GM13977 (cell line): ENCODE data around the gene LCN10.
"Not testable (repeated sequence)": the region's sequence is repeated elsewhere in the genome, so short reads cannot be mapped to it uniquely, and the experiment has no call there.

Experiments used
- DNase-seq: peaks from one replicate; pipeline ENCODE4 v3.0.0; 2012; ENCODE audit warnings: low spot score
- in situ Hi-C: fragments of 300-500 bp; cut with MboI; formaldehyde crosslinking; loops from one replicate; pipeline ENCODE4 v1.12.0; 2022; ENCODE audit warnings: low sequenced_read_pairs, low pct_unique_long_range_greater_than_20kb, mixed read lengths, inconsistent platforms; ENCODE audit not compliant: unreplicated experiment
- TF ChIP-seq, protein P1 (sequence below): IDR thresholded peaks from 2 replicates; pipeline ENCODE4 v1.5.1; 2012; ENCODE audit warnings: mild to moderate bottlenecking, control low read depth; ENCODE audit not compliant: insufficient read depth; ENCODE audit errors: extremely low read depth, missing control alignments

Gene LCN10

DNA sequence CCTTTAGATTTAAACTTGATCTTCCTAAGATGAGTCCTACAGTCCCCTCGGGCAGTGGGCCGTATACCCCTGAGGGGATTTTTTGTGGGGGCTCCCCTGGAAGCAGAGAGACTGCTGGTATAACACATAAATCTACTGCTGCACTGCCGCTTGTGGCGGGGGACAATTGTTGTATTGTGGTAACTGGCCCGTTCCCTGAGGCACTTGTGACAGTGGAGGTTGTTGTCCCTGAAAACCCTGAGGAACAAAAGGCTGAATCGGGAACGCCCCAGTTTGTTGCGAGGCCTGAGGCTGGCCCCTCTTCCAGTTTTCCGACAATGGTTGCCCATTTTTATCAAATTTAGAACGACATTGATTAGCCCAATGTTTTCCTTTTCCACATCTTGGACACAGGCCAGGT lies 43.7 kb upstream of the LCN10 start:
- TF ChIP-seq, protein P1, sequence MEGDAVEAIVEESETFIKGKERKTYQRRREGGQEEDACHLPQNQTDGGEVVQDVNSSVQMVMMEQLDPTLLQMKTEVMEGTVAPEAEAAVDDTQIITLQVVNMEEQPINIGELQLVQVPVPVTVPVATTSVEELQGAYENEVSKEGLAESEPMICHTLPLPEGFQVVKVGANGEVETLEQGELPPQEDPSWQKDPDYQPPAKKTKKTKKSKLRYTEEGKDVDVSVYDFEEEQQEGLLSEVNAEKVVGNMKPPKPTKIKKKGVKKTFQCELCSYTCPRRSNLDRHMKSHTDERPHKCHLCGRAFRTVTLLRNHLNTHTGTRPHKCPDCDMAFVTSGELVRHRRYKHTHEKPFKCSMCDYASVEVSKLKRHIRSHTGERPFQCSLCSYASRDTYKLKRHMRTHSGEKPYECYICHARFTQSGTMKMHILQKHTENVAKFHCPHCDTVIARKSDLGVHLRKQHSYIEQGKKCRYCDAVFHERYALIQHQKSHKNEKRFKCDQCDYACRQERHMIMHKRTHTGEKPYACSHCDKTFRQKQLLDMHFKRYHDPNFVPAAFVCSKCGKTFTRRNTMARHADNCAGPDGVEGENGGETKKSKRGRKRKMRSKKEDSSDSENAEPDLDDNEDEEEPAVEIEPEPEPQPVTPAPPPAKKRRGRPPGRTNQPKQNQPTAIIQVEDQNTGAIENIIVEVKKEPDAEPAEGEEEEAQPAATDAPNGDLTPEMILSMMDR: no peak
- in situ Hi-C loops: no loop called here
- DNase-seq: peak; percentile 0

DNA sequence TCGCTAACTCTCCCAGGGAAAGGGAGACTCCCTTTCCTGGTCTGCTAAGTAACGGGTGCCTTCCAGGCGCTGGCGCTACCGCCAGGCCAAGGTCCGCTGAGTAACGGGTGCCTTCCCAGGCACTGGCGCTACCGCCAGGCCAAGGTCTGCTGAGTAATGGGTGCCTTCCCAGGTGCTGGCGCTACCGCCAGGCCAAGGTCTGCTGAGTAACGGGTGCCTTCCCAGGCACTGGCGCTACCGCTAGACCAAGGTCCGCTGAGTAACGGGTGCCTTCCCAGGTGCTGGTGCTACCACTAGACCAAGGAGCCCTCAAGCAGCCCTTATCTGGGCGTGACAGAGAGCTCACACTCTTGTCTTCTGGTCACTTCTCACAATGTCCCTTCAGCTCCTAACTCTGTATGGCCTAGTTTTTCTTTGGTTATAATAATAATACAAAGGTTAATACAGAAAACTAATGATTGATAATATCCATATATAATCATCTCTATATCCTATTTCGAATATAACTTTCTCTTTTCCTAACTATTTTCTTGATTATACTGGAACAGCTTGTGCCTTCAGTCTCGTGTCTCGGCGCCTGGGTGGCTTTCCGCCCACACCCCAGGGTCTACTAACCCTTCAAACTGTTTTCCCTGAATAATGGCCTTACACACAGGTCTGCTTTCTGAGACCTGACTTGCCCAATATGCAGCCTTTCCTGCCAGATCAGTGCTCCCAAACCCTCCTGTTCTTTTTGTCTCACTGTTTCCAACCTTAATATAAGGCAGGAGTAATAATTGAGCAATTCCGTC lies 43.0 kb upstream of the LCN10 start:
- in situ Hi-C loops, DNase-seq: not testable (repeated sequence)

DNA sequence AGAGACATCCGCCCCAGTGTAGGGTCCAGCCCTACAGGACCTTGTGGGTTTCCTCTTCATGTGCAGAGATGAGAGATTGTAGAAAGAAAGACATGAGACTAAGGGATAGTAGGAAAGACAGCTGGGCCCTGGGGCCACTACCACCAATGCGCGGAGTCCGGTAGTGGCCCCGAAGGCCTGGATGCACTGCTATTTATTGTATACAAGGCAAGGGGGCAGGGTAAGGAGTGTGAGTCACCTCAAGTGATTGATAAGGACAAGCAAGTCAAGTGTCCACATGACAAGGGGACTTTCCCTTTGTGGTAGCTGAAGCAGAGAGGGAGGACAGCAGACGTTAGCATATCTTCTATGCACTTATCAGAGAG lies 42.2 kb upstream of the LCN10 start:
- TF ChIP-seq, protein P1: no peak
- in situ Hi-C loops: no loop called here
- DNase-seq: peak; percentile 50

DNA sequence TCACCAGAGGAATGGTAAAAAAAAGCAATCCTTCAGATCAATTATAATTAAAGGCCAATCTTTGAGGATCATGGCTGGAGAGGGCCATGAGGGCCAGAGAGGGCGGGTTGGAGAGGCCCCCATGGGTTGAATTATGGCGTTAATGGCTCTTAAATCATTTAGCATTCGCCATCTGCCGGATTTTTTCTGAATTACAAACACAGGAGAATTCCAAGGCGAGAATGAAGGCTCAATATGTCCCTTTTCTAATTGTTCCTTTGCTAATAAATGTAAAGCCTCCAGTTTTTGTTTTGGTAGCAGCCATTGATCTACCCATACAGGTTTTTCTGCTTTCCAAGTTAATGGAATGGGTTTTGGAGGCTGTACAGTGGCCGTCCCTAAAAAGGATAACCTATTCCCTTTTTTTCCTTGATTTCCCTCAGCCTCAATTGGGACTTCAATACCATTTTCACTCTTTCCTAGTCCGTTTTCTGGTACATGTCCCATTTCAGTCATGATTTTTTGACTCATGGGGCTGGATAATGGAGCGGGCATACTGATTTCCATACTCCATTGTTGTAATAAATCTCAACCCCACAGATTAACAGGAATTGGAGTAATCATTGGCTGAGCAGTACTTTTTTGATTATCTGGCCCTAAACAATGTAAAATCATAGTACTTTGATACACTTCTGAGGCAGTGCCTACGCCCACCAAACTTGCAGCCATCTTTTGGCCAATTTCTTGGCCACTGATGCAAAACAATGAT lies 41.7 kb upstream of the LCN10 start:
- DNase-seq: peak; percentile 45
- in situ Hi-C loops: no loop called here
- TF ChIP-seq, protein P1: peak; percentile 39

DNA sequence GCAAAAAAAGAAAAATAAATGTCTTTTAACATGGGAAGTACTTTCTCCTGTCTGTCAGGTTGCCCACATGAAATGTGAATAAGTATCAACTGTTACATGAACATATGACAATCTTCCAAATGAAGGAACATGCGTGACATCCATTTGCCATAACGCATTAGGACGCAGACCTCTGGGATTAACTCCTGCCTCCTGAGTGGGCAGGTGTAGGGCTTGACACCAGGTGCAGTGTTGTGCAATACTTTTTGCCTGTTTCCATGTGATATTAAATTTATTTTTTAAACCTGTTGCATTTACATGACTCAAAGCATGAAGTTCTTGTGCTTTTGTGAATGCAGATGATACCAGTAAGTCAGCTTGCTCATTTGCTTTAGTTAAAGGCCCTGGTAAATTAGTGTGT lies 39.7 kb upstream of the LCN10 start:
- TF ChIP-seq, protein P1: no peak
- in situ Hi-C loops: no loop called here
- no peak for DNase-seq

DNA sequence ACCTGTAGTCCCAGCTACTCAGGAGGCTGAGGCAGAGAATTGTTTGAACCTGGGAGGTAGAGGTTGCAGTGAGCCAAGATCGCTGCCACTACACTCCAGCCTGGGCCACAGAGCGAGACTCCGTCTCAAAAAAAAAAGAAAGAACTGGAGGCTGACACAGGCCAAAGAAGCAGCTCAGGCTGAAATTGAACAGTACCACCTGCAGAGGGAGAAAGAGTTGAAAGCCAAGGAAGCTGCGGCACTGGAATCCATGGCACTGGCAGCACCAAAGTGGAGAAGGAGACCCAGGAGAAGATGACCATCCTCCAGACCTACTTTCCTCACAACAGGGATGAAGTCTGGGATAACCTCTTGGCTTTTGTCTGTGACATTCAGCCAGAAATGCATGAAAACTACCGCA lies 37.1 kb upstream of the LCN10 start:
- DNase-seq: peak; percentile 0
- in situ Hi-C loops: loop anchor here (10.0 kb wide), 1 partner anchor 255 kb away; the partner anchor contains the start of gene FUT7
- TF ChIP-seq, protein P1: no peak

DNA sequence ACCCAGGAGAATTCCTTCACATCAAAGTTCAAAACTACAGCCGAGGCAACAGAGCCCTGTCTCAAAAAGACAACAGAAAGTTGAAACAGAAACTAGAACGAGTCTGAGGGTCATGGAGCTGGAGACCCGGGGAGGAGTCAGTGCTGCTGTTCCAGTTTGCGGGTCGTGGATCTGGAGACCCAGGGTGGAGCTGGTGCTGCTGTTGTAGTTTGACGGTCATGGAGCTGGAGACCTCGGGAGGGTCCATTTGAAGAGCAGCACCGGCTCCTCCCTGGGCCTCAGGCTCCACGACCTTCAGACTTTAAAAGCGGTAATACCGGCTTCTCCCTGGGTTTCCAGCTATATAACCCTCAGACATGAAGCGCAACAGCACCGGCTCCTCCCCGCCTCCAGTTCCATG lies 34.6 kb upstream of the LCN10 start:
- TF ChIP-seq, protein P1: no peak
- DNase-seq: peak; percentile 0
- in situ Hi-C loops: loop anchor here (10.0 kb wide), 1 partner anchor 257 kb away; the partner anchor contains the start of gene FUT7
